T follicular helper cell (primary cell): ENCODE results near the gene LRPAP1.
"Not testable (repeated sequence)": the region's sequence is repeated elsewhere in the genome, so short reads cannot be mapped to it uniquely, and the experiment has no call there.

Experiments used
- DNase-seq: peaks from one replicate; pipeline ENCODE4 v3.0.0-alpha.2; 2020; ENCODE audit warnings: low read depth
- total RNA-seq, 2 experiments: gene quantifications; one replicate each; lab custom pipeline; 2026; lab: John Stamatoyannopoulos, UW

The LRPAP1 gene, protein sequence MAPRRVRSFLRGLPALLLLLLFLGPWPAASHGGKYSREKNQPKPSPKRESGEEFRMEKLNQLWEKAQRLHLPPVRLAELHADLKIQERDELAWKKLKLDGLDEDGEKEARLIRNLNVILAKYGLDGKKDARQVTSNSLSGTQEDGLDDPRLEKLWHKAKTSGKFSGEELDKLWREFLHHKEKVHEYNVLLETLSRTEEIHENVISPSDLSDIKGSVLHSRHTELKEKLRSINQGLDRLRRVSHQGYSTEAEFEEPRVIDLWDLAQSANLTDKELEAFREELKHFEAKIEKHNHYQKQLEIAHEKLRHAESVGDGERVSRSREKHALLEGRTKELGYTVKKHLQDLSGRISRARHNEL
- total RNA-seq = 108 to 109 reads per million in 2 experiments

GRCh38 chr4:3531879-3532750, at the start of gene LRPAP1:
LRPAP1 (minus strand) TSS chr4:3532422; CDS start chr4:3532412, 10 bp downstream.
- DNase-seq = peak; percentile 64

DNA sequence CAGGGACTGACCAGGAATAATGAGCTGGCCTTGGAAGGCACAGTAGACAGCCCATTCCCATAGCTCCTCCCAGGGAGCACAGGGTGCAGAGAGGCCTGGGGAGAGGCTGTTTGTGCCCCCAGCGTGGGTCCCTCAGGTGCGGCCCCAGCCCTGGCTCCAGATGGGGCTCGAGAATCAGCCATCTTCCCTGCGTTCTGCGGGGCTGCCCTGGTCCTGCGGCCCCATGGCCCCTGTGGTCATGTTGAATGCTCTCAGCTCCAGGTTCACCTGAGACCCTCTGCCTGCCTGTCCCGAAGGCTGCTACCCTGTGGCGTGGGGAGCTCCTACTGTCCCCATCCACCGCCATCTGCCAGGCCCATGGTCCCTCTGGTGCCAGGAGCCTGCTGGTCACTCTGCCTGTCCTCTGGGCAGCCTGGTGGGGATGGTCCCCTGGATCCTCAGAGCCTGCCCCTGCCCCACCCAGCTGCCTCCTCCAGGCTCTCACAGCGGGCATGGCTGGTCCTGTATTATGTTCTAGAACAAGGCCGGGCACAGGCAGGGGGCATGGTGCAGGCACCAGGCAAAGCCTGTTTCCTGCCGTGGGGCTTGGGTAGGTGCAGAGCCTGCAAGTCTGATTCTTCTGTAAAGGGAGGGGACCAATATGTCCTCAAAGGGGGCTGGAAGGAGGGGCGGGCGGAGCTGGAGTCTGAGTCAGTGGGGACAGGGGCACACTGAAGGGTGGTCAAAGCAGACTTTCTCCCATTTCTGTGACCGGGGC, 49.3 kb upstream of the LRPAP1 start:
- not testable (repeated sequence) for DNase-seq

- not testable (repeated sequence) for DNase-seq
These were observed 48.6 kb upstream of the LRPAP1 start for GRCh38 chr4:3580859-3581258.

DNA sequence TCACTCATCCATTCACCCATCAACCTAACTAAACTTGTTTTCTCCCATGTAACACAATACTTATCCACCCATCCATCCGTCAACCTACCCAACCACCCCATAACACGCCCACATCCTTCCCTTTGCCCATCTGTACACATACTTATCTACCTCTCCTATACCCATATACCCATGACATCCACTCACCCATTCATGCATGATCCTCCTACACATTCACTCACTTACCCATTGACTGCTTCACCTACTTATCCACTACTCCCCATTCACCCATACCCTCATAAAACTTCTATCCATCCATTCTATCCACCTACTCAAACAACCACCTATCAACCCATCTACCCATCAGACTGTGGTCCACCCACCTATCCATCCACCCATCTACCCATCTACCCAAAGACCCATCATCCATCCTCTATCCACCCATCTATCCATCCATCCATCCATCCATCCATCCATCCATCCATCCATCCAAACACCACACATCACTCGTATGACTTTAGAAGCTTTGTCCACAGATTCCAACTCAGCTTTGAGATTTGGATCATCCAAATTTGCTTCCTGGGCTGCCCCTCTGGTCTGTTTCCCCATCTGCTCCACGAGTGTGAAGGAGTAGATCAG, 46.4 kb upstream of the LRPAP1 start:
- not testable (repeated sequence) for DNase-seq

DNA sequence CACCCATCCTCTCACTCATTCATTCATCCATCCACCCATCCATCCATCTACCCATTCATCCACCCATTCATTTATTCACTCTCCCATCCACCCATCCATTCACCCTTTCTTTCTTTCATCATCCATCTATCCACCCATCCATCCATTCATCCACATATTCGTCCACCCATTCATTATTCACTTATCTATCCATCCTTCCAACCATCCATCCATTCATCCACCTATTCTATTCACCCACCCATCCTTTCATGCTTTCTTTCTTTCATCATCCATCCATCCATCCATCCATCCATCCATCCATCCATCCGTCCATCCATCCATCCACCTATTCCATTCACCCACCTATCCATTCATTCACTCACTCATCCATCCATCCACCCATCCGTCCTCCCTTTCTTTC, 45.8 kb upstream of the LRPAP1 start:
- DNase-seq = not testable (repeated sequence)

- DNase-seq = not testable (repeated sequence)
These were observed 45.1 kb upstream of the LRPAP1 start for GRCh38 chr4:3577208-3577892.

DNA sequence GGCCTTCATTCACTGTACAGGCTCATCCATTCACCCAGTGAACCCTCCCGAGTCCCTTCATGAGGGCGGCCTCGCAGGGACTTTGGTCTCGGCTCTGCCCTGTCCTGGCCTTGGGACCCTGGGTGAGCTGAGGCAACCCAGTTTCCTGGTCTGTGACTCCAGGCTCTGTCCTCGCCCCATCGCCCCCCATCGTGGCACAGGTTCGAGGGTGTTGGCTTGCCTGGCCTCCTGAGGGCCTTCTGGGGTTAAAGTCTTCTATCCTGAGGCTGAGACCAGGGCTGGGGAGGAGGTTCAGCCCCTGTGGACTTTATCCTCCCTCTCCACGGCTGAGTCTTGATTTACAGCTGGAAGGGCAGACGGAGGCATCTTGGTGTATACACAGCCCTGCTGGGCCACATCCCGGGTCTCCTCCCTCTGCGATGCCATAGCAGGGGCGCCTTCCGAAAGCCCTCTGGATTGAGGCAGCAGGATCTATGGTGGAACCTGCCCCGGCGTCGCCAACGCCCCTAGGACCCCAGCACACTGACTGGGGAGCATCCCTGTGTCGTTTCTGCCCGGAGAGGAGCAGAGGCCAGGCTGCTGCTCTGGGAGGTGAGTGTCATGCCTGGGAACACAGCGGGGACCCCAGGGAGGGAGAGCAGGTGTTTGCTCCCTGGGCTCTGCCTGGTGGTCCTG, 44.4 kb upstream of the LRPAP1 start:
- DNase-seq = not testable (repeated sequence)

GRCh38 chr4:3575426-3576369, 43.5 kb upstream of the LRPAP1 start:
- DNase-seq = not testable (repeated sequence)

GRCh38 chr4:3574865-3575264, 42.6 kb upstream of the LRPAP1 start:
- DNase-seq = not testable (repeated sequence)

- DNase-seq = not testable (repeated sequence)
These were observed 42.1 kb upstream of the LRPAP1 start for GRCh38 chr4:3574346-3574745.

GRCh38 chr4:3573131-3573530, 40.9 kb upstream of the LRPAP1 start:
- no peak for DNase-seq

- no peak for DNase-seq
These were observed 40.1 kb upstream of the LRPAP1 start for GRCh38 chr4:3572363-3572762.

- no peak for DNase-seq
These were observed 39.7 kb upstream of the LRPAP1 start for GRCh38 chr4:3571921-3572320.

- not testable (repeated sequence) for DNase-seq
These were observed 38.7 kb upstream of the LRPAP1 start for GRCh38 chr4:3570923-3571322.

- not testable (repeated sequence) for DNase-seq
These were observed 37.4 kb upstream of the LRPAP1 start for GRCh38 chr4:3569611-3570010.

DNA sequence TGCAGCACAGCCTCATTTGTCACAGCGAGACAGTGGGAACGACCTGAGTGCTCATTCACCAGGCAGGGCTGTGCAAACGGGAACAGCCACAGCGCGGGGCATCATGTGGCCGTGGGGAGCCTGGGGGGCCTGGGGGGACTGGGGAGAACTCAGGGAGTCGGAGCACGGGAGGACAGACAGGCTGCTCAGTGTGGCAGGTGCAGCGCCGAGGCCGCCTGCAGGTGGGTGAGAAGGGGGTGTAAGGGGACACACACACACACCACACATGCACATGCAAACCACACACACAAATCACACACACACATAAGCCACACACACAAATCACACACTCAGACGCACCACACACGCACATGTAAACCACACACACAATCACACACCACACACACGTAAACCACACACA, 34.5 kb upstream of the LRPAP1 start:
- DNase-seq = not testable (repeated sequence)

DNA sequence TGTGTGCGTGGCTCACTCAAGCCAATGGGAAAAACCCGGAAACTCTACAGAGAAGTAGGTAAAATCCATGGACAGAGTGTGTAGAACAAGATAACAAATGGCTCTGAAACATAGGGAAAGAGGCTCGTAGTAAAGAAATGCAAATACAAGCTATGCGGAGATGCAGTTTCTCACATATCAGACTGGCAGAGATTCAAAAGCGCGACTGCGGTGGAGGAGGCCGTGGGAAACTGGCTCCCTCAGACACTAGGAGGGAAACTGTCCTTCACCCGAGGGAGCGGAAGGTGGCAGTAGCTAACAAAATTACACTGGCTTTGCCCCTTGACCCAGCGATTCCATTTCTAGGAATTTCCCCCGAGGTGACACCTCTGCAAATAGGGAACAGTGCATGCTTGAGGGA, 34.1 kb upstream of the LRPAP1 start:
- not testable (repeated sequence) for DNase-seq

DNA sequence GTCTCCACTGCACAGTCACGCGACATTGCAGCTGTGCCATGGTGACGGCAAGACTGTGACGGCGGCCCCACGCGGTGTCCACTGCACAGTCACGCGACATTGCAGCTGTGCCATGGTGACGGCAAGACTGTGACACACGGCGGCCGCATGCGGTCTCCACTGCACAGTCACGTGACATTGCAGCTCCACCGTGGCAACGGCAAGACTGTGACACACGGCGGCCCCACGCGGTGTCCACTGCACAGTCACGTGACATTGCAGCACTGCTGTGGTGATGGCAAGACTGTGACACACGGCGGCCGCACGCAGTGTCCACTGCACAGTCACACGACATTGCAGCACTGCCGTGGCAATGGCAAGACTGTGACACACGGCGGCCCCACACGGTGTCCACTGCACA, 32.7 kb upstream of the LRPAP1 start:
- not testable (repeated sequence) for DNase-seq

DNA sequence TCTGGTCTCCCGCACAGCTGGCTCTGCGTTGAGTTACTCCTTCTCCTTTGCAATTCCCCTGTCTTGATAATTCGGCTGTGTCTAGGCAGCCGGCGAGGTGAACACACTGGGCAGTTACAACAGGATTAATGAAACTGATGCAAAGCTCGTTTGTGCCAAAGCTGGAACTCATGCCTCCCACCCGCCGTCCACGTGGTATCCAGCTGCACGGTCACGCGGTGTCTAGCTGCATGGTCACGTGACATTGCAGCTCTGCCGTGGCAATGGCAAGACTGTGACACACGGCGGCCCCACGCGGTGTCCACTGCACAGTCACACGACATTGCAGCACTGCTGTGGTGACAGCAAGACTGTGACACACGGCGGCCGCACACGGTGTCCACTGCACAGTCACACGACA, 31.2 kb upstream of the LRPAP1 start:
- no peak for DNase-seq
